IPS-18c (cell line): ENCODE measurements around the gene VIPR1.

ENCODE experiments used
- H3K4me3 ChIP-seq: 2 replicates; pipeline ENCODE4 v1.7.0; 2013; ENCODE audit warnings: low read depth, mild to moderate bottlenecking, low read length, moderate library complexity; ENCODE audit not compliant: insufficient read depth
- H3K9me3 ChIP-seq: one replicate; pipeline ENCODE4 v1.6.1; 2013; ENCODE audit warnings: mild to moderate bottlenecking, low read length, moderate library complexity; ENCODE audit not compliant: control insufficient read depth, insufficient read depth

Gene VIPR1

GRCh38 chr3:42520336-42520735 lies 17.9 kb downstream of the VIPR1 start:
- Histone ChIP-seq H3K9me3 (no peaks in the 10 kb centered on the region), H3K4me3 (no peak overlapping the region)

- Histone ChIP-seq H3K4me3 (no peak overlapping the region), H3K9me3 (no peaks in the 10 kb centered on the region)
Measured at GRCh38 chr3:42520906-42521305, 18.5 kb downstream of the VIPR1 start.

DNA sequence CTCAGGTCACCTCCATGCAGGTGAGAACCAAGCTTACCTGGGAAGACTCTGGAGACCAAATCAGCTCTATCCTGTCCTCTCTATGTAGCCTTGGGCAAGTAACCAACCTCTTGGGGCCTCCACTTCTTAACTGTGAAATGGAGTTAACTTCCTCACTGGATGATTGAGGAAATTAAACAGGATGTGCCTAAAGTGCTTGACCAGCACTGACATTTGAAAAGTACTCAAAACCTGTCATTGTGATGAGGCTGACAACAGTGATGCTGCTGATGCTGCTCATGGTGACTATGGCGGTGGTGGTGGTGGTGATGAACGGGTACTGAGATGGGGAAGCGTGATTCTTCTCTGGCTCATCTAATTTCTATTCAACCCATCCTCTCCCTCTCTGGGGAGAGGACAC lies 22.3 kb downstream of the VIPR1 start:
- Histone ChIP-seq H3K9me3 (no peaks in the 10 kb centered on the region), H3K4me3 (no peak overlapping the region)

DNA sequence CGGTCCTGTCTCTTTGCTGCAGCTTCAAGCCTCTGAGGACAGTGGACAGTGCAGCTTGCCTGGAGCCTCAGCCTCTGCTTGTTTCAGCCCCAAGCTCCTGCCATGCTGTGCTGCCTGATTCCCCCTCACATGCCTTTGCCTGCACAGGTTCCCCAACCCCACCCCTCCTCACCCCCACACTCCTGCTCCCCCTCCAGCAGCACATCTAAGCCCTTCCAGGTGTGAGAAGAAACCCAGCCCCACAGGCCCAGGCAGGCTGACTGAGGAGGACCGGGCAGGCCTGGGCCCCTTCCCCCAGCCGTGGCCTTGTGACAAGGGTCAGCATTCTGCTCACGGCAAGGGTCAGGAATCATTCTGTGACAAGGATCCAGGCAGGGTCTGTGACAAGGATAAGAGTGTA lies 22.8 kb downstream of the VIPR1 start:
- H3K4me3 ChIP-seq: no peak overlapping the region
- H3K9me3 ChIP-seq: no peaks in the 10 kb centered on the region

DNA sequence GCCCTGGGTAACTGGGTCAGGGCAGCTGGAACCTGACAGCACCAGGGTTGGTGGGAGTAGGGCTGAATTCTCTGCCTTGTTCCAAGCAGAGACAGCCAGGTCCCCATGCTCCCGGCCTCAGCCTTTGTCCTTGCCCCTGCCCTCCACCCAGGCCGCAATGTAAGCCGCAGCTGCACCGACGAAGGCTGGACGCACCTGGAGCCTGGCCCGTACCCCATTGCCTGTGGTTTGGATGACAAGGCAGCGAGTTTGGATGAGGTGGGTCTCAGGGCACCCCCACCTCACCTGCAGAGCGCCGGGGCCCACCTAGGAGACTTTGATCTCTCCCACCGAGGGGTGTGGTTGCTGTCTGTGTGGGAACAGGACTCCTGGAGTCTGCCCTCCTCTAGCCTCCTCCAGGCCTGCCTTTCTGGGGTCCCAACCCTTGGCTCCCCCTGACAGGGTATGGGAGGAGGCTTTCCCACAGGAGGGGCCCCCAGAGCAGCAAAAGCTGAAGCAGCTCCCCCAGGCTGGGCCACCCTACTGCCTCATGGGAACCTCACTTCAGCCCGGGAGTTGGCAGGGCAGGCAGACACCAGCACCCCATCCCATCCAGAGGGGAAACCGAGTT lies 23.4 kb downstream of the VIPR1 start:
- Histone ChIP-seq H3K9me3 (no peaks in the 10 kb centered on the region), H3K4me3 (no peak overlapping the region)

GRCh38 chr3:42526616-42527367 lies 24.3 kb downstream of the VIPR1 start:
- H3K4me3 ChIP-seq: no peak overlapping the region
- no peaks in the 10 kb centered on the region for H3K9me3 ChIP-seq

DNA sequence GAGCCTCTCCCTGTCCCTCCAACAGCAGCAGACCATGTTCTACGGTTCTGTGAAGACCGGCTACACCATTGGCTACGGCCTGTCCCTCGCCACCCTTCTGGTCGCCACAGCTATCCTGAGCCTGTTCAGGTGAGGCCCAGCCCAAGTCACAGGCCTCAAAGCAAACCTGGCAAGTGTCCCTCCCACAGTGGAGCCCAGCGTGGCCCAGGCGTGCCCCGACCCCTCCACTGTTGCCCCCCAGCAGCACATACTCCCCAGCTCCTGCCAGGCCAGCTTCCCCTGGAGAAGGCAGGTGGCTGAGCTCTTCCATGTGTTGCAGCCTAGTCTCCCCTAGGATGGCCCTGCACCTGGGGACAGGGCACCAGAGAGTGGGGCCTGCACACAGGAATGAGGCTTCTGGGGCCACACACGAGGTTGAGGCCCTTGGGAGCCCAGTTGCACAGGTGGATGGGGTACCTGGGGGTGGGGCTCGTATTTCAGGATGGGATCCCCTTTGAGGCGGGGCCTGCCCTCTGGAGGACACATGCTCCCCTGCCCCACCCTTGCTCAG lies 25.0 kb downstream of the VIPR1 start:
- no peaks in the 10 kb centered on the region for H3K9me3 ChIP-seq
- H3K4me3 ChIP-seq: no peak overlapping the region

GRCh38 chr3:42529468-42529867 lies 27.0 kb downstream of the VIPR1 start:
- H3K4me3 ChIP-seq: no peak overlapping the region

DNA sequence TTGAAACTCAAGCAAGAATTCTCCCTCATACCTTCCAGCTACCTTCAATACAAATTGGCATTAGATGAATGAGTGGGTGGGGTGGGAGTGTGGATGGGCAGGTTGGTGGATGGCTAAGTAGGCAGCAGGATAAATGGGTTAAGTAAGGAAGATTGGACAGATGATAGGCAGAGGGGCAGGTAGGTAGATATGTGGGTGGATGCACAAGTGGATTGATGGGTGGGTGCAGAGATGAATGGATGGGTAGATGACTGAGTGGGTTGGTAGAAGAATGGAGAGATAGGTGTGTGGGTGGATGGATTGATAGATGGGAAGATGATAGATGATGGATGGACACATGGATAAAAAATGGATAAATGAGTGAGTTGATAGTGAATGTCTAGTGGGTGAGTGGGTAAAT lies 27.6 kb downstream of the VIPR1 start:
- H3K9me3 ChIP-seq: no peaks in the 10 kb centered on the region
- no peak overlapping the region for H3K4me3 ChIP-seq

More at GRCh38 chr3:42529468-42529867, 27.0 kb downstream of the VIPR1 start:
- H3K9me3 ChIP-seq: no peaks in the 10 kb centered on the region

- Histone ChIP-seq H3K9me3 (no peaks in the 10 kb centered on the region), H3K4me3 (no peak overlapping the region)
Measured at GRCh38 chr3:42531470-42531869, 29.0 kb downstream of the VIPR1 start.

- no peaks in the 10 kb centered on the region for H3K9me3 ChIP-seq
- H3K4me3 ChIP-seq: no peak overlapping the region
Measured at GRCh38 chr3:42532229-42532628, 29.8 kb downstream of the VIPR1 start.

DNA sequence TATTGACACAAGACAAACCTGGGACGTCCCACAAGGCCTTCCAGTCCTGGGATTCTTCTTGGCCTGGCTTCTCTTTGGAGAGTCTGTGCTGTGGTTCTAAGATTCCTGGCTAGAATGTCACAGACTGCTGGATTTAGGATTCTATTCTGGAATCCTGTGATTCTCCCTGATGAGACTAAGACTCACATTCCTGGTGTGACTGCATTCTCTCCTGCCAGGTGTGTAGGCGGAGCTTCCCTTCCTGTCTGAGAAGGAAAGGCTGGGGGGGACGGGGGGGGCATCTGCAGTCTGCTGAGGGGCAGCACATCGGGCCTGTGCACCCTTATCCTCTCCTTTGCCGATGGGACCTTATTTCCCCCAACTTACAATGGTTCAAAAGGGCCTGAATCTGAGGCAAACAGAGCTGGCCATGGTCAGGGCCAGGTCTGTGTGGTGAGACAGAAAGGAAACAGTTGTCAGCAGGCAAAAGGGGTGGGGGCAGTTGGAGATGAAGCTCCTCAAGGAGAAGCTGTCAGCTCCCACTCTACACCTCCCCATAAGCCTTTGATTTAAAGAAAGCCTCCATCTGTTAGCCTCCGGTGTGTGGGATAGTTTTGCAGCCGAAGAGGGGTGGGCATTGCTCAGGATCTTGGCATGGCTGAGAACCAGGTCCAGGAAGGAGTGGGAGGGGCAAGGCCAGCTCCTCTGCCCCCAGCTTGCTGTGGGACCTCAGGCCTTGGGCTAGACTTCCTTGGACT lies 30.9 kb downstream of the VIPR1 start:
- H3K4me3 ChIP-seq: no peak overlapping the region
- H3K9me3 ChIP-seq: no peaks in the 10 kb centered on the region

DNA sequence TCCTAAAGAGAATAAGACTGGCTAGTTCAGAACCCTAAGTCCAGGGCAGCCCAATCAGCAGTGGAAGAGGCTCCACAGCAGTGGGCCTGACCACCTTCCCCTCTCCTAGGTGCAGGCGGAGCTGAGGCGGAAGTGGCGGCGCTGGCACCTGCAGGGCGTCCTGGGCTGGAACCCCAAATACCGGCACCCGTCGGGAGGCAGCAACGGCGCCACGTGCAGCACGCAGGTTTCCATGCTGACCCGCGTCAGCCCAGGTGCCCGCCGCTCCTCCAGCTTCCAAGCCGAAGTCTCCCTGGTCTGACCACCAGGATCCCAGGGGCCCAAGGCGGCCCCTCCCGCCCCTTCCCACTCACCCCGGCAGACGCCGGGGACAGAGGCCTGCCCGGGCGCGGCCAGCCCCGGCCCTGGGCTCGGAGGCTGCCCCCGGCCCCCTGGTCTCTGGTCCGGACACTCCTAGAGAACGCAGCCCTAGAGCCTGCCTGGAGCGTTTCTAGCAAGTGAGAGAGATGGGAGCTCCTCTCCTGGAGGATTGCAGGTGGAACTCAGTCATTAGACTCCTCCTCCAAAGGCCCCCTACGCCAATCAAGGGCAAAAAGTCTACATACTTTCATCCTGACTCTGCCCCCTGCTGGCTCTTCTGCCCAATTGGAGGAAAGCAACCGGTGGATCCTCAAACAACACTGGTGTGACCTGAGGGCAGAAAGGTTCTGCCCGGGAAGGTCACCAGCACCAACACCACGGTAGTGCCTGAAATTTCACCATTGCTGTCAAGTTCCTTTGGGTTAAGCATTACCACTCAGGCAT lies 33.7 kb downstream of the VIPR1 start:
- no peak overlapping the region for H3K4me3 ChIP-seq

DNA sequence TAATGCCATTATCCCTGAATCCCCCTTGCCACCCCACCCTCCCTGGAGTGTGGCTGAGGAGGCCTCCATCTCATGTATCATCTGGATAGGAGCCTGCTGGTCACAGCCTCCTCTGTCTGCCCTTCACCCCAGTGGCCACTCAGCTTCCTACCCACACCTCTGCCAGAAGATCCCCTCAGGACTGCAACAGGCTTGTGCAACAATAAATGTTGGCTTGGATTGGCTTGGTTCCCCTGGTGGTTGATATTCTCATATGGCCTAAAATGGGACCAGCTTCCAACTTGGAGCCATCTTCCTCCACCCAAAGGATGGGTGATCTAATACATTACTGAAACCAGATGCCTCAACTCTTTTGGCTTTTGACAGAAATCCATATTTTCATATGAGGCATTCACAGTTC lies 34.9 kb downstream of the VIPR1 start:
- Histone ChIP-seq H3K9me3 (no peaks in the 10 kb centered on the region), H3K4me3 (no peak overlapping the region)

More for the DNA sequence above, 33.7 kb downstream of the VIPR1 start:
- H3K9me3 ChIP-seq: no peaks in the 10 kb centered on the region

DNA sequence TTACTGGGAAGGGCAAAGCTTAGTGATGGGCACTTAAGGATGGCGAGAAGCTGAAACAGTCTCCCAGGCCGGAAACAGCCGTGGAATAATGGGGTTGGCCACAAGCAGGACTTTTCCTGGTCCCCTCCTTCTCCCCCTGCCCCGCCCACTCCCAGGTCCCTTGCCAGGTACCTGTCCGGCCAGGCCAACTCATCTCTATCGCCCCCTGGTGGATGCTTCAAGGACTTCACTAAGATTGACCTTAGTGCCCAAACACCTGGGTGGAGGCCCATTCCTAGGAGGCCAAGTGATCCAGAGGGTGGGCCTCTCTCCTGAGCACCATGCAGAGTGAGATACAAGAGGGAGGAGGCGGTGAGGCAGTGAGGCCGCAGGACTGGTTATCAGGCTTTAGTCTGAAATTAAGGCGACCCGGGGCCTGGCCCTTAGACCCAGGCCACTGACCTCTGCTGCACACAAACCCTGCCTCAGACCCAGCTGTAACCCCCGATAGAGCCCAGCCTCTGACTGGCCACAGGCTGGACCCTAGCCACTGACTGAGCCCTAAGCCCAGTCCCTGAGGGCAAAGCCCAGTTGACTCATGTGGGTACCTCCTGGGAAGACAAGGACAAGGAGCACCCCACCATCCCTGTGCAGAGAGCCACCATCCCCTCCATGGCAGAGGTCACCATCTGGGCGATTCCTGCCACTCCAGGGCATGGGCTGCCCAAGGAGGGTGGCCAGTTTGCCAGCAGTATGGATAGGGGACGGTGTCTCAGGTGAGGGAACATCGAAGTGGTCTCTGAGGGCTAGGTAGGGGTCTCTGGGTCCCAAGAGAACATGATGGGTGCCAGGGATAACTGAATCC lies 37.6 kb downstream of the VIPR1 start:
- H3K9me3 ChIP-seq: no peaks in the 10 kb centered on the region
- no peak overlapping the region for H3K4me3 ChIP-seq

DNA sequence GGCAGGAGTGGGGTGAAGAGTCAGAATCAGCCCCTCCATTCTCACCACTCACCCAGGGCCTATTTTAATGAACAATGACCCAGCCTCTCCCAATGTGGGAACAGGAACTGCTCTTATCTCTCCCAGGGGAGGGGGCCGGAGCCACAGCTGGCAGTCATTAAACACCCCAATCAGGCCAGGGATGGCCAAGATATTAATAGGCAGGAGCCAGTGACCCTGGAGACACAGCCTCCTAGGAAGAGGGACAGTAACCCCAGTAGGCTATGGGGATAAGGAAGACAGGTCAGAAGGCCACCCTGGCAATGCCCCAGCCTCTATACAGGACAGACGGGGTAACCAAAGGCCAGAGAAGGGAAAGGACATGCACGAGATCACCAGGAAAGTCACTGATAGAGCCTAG lies 38.6 kb downstream of the VIPR1 start:
- Histone ChIP-seq H3K4me3 (no peak overlapping the region), H3K9me3 (no peaks in the 10 kb centered on the region)
